ENCODE data around the gene PCYOX1L.
A peak's percentile ranks its signal among the peaks of the same experiment; 100 is the strongest.

The PCYOX1L gene

DNA sequence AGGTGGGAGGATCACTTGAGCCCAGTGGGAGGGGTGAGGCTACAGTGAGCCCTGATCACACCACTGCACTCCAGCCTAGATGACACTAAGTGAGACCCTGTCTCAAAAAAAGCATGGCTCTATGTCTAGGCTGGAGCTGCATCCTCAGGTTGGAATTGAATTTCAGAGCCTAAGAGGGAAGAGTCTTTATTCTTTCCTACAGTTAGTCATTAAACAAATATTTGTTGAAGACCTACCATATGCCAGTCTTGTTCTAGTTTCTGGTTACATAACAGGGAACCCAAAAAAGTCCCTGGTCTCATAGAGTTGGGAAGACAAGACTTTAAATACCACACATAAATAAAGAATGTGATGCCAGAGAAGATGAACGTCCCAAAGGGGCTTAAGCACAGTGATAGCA, 19.5 kb upstream of the PCYOX1L start:
- DNase-seq: no peak

DNA sequence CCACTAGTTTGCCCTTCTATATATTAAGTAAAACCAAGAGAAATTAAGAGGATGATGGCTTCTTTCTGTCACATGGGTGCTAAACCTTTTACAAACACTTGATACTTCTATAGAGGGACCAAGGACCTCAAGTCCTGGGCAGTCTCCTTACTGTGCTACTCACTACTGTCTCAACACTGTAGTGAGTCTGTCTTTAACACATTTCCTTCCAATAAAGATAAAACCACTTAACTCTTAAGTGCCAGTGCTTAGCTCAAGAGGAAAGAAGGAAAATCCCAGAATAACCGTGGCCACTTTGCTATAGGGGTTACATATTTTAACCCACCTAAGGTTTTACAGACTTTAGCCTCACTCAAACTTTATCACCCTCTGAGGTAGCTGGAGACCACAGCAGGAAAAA, 16.9 kb upstream of the PCYOX1L start:
- no peak for DNase-seq

DNA sequence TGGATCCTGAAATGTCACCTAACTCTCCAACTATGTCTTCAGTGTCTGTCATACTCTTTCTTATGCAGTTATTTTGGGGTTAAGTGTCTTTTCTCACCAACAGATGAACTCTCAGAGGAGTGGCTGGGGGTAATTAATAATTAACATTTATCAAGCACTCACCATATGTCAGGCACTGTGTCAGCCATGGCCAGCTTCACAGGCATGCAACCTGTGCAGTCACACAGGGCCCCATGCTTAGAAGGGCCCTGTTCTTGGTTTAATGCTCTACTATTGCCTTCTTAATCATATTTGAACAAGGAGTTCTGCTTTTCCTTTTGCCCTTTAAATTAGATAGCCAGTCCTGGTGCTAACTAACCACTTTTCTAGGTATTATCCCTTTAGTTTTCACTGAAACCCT, 16.0 kb upstream of the PCYOX1L start:
- DNase-seq: no peak

DNA sequence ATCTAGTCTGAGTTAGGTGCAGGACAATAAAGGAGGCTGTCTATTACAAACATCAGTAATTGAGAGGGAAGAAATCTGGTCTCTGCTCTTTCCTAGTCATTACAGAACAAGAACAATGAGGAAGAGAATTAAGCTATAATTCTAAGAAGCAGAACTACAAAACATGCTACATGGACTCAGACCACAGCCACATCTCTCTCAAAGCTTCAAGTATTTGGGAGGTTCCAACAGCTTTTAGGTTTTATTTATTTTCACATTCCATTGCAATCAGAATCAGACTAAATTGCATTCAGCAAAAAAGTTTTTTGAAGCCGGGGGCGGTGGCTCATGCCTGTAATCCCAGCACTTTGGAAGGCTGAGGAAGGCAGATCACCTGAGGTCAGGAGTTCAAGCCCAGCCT, 13.7 kb upstream of the PCYOX1L start:
- DNase-seq: no peak

DNA sequence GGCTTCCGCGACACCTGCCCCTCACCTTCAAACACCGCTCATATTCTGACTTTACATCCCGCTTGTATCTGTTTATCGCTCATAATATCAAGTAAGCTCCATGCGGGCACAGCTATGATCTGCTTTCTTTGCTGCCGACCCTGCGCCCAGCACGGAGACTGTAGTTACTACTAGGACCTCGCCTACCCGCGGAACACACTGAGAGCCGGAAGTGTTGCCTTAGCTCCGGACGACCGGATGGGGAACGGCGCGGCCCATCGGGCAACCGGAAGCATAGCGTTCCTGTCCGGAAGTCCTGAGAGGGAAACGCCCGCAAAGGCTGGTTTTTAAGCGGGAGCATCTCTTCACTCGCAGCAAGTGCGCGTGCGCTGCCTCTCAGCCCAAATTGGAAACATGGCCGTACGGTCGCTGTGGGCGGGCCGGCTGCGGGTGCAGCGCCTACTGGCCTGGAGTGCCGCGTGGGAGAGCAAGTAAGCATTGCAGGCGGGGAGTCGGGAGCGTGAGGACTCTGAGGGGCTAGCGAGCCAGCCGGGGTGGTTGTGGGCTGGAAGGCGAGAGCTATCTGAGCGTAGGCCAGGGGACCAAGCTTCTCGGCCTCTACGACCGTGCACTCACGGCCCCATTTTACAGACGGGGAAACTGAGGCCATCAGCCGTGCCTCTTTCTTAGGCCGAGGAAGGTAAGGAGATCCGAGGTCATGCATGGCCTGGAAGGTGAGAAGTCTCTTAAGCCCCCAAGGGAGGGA, 12.5 kb upstream of the PCYOX1L start, which contains the start of gene GRPEL2:
TSS of gene GRPEL2 (plus strand) at position 353 of the 745 bp plus-strand sequence. CDS start at position 394, 41 bp downstream.
- DNase-seq: peak; percentile 91

DNA sequence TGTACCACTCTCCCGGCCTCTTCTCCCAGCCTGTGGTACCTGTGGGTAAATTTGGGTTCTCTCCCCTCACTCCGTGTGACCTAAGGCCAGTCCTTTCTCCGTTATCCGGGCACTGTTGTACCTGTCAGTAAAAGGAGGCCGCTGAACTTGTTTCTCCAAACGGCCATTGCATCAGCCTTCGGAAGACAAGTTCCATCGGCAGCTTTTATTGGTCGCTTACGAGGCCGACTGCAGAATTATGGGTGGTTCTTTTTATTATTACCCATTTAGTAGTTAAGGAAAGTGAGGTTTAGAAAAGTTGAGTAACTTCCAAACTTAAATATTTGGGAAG, 12.0 kb upstream of the PCYOX1L start:
- DNase-seq: peak; percentile 23

DNA sequence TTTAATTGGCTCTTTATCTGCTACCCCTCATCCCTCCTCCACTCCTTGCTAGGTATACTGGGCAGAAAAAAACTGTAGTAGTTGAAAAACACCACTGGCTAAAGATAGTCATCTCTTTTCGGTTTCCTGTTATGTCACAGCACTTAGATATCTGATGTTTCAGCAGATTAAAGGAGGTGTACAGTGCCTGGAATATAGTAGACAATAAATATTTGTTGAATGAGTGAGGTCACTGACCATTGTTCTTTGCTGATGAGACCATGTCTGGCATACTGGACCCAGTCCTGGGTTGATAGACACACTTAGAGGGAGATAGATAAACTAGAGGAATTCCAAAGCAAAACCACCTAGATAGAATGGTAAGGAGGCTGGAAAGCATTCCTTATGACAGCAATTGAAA, 9.3 kb upstream of the PCYOX1L start:
- DNase-seq: peak; percentile 79

DNA sequence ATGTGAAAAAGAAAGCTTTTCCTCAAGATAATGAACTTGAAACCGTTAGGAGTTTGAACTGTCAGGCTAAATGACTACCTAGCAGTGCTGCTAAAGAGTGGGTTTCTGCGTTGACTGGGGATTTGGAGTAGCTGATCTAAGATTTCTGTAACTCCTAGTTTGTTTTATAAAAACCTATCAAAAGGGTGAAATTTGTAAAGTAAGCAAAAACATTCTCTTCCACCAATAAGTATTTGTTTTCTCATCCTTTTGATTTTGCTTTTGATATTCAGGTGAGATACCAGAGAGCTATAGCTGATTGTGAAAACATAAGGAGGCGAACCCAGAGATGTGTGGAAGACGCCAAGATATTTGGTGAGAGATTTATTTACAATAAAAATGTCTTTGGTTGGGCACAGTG, 8.5 kb upstream of the PCYOX1L start:
- no peak for DNase-seq

DNA sequence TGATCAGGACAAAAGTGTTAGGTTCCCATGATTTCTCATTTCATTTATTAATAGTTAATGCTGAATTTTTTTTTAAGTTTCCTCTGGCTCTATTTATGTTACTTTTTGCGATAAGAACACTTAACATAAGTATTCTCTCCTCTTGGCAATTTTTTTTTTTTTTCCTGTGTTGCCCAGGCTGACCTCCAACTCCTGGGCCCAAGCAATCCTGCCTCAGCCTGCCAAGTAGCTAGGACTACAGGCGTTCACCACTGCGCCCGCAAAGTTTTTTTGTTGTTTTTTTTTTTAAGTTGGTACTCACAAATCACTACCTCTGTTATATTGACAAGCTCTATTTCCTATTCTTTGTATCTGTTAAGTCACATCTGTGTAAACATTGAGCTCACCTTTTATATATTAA, 5.7 kb upstream of the PCYOX1L start:
- DNase-seq: no peak

DNA sequence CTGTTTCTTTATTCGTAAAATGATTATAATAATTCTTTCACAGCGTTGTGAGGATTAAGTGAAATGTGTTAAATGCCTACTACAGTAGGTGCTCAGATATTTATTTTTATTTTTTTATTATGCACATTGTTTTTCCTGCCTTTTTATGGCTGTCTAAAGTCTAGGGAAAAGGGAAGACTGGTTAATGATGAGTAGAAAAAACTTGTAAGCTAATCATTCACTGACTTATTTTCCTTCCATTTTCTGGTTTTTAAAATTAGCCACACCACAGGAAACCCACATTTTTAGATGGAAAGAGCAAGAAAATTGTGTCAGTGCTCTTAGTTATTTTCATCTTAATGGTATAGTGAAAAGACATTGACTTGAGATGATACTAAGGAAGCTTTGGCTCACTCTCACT, 3.9 kb upstream of the PCYOX1L start:
- no peak for DNase-seq

DNA sequence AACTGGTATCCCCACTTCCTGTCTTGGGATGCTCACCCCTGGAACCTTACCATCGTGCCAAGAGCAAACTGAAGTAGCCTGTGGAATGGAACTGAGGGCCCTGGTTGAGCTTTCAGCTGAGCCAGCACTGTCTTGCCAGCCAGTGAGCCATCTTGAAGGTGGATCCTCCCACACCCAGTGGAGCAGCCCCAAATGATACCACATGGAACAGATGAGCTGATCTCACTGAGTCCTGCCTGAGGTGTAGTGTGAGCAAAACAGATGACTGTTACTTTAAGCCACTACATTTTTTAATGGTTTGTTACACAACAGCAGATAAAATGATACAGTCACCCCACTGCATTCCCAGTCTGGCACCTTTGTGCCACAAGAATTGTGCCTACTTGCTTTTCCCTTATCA, 2.2 kb upstream of the PCYOX1L start:
- DNase-seq: no peak

DNA sequence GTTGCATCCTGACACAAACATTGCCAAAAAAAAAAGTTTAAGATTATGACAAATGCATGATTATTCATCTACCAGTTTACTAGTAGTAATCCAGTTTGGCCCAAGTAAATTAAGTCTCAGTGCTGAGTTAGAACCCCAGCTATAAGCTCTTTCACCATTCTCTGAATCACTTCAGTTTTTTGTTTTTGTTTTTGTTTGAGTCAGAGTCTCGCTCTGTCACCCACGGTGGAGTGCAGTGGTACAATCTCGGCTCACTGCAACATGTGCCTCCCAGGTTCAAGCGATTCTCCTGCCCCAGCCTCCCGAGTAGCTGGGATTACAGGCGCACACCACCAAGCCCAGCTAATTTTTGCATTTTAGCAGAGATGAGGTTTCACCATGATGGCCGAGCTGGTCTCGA, 1.5 kb upstream of the PCYOX1L start:
- no peak for DNase-seq

DNA sequence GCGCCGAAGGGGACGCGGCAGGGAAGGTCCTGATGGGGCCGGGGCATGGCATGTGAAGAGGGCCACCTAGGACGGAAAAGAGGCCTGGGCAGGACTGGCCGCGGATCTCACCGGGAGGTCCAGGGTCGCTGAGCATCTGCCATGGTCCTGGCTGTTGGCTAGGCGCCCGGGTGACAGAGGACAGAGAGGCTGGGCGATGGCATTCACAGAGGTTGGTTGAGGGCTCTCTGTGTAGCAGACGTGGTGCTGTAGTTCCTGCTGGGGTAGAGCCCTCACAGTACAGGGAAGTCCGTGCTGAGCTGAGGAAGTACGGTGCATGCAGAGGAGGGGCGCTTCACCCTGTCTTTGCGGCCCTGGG, 427 bp downstream of the PCYOX1L start:
- peak; percentile 38 for DNase-seq

DNA sequence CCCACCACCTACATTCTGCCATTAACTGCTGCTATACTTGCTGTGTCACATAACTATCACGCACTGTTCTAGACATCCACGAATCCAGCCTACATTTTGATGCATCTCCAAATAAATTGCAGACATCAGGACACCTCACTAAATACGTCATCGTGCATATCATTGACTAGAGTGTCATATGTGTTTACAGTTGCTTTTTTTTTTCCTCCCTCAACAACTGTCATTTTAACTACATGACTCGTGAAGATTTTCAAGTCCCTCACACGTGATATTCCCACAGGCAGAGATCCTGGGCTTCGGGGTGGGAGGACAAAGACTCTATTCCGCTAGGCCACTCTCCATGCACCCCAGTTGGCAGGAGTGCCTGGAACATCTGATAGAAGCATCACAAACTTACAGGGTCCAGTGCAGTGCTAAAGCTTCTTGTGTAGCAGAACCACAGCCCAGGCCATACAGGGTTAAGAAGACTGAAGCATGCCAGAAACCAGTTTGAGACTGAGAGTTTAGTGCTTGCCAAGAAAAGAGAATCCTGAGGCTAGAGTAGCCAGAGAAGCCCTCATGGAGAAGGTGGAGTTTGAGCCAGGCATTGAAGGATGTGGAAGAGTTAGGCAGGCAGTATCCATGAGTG, 1.1 kb downstream of the PCYOX1L start:
- no peak for DNase-seq

DNA sequence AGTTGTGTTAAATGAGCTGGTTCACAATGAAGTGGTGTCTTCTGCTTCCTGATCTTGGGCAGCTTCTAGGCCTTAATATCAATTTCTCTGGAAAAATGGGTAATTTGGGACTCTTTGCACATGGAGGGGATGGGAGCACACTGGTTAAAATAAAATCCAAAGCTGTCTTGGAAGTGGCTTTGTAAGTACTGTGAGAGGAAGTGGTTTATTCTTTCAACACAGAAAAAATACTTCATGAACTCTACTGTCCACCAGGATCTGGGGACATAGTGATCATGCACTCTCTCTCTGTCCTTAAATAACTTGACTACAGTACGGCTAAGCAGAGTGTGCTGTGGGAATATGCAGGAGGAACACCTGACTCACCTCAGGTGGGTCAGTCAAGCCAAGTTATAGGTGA, 2.4 kb downstream of the PCYOX1L start:
- DNase-seq: no peak

DNA sequence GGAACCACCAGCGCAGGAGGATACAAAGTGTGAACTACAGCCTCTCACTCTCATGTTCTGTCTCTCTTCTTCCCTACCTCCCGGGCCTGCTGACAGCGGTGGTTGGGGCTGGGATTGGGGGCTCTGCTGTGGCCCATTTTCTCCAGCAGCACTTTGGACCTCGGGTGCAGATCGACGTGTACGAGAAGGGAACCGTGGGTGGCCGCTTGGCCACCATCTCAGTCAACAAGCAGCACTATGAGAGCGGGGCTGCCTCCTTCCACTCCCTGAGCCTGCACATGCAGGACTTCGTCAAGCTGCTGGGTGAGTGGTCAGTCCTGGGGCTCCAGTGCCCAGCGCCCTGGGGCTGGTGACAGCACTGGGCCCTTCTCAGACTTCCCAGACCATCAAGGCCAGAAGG, 4.7 kb downstream of the PCYOX1L start:
- no peak for DNase-seq

DNA sequence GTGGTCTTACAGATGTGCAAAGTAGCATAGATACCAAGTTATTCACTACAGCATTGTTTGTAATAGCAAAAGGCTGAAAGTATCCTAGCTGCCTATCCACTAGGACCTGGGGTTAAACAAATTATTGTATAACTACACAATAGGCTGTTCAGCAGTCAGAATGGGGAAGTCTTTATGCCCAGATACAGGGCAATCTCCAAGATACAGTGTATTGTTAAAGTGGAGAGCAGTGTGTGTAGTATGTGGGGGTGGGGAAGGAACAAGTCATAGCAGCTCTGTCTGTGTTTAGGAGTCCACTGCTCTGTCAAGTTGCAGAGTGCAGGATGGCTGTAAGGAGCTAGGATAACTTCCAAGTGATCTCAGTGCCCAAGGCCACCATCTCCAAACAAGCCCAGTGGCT, 5.5 kb downstream of the PCYOX1L start:
- DNase-seq: no peak

DNA sequence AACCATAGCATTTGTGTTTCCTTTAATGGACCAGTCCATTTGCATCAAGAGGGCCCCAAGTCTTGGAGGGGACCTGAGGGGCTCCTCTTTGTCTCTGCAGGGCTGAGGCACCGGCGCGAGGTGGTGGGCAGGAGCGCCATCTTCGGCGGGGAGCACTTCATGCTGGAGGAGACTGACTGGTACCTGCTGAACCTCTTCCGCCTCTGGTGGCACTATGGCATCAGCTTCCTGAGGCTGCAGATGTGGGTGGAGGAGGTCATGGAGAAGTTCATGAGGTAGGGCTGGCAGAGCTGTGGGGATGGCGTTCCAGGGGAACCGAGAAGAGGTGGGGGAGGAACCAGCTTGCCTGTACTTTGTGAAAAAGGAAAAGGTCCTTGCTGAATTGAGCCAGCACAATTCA, 6.1 kb downstream of the PCYOX1L start:
- no peak for DNase-seq

DNA sequence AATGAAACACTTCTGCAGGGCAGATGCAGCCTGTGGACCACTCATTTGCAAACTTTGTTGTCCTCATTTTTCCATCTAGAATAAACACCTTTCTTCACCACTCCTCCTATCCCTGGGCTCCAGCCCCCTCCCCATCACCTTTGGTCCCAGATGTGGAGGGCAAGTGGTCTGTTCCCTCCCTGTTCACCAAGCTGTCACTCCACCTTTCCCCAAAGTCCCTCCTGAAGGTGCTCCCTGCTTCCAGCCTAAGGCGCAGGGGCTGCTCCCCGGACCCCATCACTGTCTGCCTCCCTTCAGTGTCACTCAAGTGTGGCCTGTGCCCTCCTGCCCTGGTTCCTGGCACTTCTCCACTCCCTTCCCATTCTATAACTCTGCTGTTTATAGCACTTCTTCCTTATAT, 6.9 kb downstream of the PCYOX1L start:
- no peak for DNase-seq

DNA sequence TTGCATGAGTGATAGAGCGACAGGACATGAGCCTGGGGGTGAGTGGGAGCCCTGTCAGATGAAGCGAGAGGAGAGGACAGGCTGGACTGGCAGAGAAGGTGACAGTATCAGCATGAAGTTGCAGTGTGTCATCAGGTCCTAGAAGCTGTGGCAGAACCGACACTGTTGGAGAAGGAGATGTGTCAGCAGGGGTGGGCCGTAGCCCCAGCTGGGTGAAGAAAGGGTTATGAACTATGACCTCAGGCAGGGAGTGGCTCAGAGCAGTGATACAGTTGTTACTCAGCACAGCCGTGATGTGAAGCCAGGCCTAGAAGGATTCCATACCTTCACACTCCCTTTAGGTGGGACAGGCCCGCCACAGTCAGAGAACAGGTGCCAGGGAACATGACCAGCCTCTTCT, 7.6 kb downstream of the PCYOX1L start:
- no peak for DNase-seq

DNA sequence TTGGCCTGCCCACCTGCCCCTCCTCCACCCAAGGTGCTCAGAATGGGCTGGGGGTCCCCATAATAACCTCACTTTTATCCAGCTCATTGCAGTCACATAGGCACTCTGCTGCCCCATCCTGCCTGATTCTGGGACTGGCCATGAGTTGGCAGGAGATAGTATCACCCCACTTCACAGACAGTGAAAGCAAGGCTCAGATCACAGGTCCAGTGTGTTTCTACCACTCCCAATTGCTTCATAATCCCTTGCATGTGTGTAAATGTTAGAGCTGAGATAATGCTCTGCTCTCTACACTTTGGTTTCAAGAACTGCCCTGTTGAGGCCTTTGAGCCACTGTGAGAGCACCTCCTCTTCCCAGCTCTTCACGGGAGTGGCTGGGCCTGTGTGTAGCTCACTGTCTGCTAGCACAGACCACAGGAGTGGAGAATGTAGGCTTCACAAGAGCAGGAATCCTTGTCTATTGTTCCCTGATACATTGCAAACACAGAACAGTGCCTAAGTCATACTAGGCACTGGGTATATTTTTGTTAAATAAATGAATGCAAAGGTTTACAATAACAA, 8.4 kb downstream of the PCYOX1L start:
- no peak for DNase-seq

DNA sequence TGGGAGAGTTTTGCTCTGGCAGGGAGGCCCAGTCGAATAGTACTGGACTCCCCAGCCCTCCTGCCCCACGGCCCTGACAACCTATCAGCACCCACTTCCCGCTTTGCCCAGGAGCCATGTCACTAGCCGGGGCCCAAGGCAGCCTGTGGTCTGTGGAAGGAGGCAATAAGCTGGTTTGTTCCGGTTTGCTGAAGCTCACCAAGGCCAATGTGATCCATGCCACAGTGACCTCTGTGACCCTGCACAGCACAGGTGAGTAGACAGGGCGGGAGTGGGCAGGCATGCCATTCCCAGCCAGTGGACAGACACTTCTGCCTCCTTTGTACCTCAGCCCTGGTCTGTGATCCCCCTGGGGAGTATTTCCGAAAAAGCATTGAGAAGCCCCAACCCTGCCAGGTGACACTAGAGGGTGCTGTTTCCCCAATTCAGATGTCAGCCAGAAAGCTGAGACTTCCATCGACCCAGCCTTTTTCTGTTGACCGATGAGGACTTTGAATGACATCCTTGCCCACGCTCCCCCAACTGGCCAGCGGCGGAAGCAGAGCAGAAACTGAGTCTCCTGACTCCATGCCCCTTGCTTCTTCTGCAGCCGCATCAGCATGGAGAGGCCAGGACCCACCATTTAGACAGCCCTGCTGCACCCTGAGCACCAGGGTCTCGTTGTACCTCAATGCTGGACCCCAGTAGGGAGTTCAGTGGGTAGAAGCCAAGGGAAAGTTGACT, 9.6 kb downstream of the PCYOX1L start:
- peak; percentile 65 for DNase-seq

DNA sequence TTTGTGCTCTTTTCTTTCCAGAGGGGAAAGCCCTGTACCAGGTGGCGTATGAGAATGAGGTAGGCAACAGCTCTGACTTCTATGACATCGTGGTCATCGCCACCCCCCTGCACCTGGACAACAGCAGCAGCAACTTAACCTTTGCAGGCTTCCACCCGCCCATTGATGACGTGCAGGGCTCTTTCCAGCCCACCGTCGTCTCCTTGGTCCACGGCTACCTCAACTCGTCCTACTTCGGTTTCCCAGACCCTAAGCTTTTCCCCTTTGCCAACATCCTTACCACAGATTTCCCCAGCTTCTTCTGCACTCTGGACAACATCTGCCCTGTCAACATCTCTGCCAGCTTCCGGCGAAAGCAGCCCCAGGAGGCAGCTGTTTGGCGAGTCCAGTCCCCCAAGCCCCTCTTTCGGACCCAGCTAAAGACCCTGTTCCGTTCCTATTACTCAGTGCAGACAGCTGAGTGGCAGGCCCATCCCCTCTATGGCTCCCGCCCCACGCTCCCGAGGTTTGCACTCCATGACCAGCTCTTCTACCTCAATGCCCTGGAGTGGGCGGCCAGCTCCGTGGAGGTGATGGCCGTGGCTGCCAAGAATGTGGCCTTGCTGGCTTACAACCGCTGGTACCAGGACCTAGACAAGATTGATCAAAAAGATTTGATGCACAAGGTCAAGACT, 10.3 kb downstream of the PCYOX1L start:
- DNase-seq: no peak

DNA sequence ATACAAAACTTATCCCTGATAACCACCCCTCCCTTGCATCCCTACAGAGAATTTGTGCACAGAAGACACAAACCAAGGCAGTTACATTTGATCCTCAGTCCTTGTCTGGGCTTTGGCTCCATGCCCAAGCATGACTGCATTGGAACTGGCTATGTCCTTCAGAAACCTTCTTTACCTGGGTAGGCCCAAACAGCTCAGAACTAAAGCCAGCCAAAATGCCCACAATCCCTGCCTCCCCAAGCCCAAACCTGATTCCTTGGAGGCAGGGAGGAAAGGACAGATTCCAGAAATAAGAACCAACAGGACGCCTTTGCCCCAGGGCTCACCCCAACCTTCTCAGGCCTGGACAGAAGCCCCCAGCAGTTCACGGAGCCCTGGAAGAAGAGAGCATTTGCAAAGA, 13.0 kb downstream of the PCYOX1L start:
- DNase-seq: no peak

Data from CD4-positive, alpha-beta T cell treated with Interleukin-10 for 1 hour (primary cell).